ENCODE data around the gene IGF2BP2.

IGF2BP2 gene

DNA sequence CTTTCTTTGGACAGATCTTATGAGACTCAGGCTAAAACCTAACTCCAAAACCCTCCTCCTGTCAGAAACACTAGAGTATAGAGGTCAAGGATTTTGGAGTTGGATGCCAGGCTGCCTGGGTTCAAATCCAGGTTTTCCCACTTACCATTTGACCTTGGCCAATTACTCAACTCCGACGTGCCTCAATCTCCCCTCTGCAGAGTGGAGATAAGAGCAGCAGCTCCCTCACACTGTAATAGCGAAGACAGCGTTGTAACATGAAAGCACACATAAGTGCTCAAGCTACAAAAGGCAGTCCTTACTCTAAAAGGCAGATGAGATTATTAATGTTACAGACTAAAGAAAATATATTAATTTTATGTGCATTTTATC, 90.1 kb downstream of the IGF2BP2 start:
- no peak for DNase-seq (ENCODE audit: low read depth, low spot score)

- DNase-seq (ENCODE audit: low read depth, low spot score): peak; percentile 72
Observed at GRCh38 chr3:185733980-185734724, 90.7 kb downstream of the IGF2BP2 start.

DNA sequence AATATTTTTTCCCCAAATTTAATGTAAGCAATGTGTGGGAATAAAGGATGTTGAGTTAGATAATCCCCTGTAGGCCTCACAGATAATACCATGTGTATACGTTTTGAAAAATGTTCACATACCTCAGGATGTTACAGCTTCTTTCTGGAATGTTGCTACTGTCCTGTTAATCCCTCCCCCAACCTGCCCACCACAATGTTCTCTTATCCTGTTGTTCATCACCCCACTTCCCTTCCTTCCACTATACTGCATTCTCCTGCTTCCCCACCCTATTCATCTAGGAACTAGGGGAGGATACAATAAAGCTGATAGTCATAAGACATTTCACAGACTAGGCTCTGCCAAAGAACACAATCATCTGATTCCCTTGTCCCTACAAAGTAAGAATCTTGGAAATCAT, 92.1 kb downstream of the IGF2BP2 start:
- DNase-seq (ENCODE audit: low read depth, low spot score): no peak

DNA sequence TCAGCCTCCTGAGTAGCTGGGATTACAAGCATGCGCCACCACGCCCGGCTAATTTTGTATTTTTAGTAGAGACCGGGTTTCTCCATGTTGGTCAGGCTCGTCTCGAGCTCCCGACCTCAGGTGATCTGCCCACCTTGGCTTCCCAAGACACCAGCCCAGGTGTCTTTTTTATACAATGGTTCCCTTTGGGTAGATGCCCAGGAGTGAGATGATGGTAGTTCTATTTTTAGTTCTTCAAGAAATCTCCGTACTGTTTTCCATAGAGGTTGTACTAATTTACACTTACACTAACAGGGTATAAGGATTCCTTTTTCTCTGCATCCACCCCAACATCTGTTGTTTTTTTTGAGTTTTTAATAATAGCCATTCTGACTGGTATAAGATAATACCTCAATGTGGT, 94.3 kb downstream of the IGF2BP2 start:
- DNase-seq (ENCODE audit: low read depth, low spot score): no peak

DNA sequence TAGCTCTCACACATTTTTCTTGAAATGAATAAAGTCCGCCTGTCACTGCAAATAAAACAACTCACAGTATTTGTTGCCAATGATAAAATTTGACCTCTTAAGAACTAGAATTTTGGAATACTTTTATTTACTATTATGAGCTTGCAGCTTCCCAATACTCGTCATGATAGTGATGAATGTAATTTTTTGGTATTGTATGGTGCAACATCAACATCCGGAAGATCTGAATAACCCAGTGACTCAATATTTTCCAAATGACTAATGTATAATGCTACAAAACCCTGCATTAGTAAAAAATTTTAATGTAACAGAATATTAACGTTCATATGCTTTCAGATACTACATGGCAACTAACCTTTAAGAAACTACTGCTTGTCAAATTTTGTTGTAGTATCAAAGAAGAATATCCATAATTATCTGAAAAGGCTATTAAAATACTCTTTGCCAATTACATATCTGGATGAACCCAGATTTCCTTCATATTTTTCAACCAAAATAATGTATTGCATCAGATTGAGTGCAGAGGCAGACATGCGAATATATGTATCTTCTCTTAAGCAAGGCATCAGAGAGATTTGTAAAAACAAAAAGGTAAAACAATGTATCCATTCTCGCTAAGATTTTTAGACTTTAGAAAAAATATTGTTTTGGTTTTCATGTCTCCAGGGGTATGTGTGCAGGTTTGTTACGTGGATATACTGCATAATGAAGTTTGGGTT, 95.3 kb downstream of the IGF2BP2 start:
- no peak for DNase-seq (ENCODE audit: low read depth, low spot score)

DNA sequence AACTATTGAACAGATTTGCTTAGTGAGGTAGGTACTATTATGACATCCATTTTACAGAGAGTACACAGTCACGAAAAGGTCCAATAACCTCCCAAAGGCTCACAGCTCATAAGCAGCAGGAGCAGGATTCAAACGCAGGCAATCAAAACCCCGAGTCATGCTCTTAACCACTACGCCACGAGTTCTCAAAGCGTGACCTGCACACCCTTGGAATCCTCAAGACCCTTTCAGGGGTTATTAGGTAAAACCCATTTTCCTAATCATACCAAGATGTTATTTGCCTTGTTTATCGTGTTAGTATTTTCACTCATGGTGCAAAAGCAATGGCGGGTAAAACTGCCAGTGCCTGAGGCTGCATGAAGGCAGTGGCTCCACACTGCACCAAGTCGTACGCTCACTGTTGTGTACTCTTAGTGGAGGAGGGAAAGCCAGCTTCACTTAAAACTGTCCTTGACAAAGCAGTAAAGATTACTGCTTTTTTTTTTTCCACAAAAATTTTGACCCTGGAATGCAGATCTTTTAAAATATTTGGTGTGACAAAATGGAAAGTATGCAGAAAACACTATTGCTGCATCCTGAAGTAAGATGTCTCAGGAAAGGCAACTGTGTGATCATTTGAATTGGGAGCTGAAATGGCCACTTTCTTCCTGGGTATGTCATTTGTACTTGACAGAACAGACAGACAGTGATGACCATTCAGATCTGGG, 96.1 kb downstream of the IGF2BP2 start:
- no peak for DNase-seq (ENCODE audit: low read depth, low spot score)

GRCh38 chr3:185727873-185728272, 97.0 kb downstream of the IGF2BP2 start:
- DNase-seq (ENCODE audit: low read depth, low spot score): no peak

DNA sequence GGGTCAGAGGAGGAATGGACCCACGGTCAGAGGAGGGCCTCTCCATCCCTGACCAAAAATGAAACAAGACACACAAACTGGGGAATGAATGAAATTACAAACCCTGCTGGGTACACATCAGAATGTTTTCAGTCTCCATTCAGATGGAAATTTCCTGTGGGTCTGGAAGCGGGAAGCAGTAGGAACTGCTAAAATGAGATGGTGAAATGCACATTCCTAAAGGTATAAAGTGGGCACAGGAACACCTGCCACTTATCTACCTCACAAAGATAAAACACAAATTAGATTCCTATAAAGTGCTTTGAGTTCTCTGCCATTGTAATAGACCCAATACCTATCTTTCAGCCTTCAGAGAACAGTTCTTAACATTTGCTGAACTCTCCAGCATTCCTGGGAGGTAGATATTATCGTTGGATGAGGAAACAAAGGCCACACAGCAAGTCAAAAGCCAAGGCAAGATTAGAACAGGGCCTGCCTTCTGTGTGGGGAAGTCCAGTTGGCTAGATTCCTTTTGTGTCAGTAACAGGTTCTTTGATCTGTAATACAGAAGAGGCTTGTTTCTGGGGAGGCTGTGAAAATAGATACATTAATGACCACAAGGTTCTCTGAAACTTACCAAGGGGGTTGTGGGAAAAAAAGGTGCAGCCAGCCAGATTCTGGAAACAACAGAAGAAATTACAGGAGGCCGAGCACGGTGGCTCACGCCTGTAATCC, 98.4 kb downstream of the IGF2BP2 start:
- no peak for DNase-seq (ENCODE audit: low read depth, low spot score)

- no peak for DNase-seq (ENCODE audit: low read depth, low spot score)
Observed at GRCh38 chr3:185724761-185725160, 100.1 kb downstream of the IGF2BP2 start.

DNA sequence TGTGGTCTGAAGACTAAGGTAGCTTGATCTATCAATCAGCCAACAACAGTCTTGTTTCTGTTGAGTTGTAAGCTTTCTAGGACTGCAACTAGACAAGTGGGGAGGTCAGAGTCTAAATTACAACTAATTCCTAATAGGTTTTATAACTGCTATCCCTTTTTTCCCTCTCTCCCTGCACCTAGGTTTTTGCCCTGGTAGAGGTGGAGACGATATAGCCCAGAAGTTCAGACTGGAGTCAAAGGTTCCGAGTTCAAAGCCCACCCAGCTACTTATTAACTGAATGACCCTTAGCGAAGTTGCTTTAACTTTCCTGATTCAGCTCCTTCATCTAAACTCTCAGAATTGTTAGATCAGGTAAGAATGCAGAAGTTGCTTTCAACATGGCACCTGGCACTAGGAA, 100.6 kb downstream of the IGF2BP2 start:
- no peak for DNase-seq (ENCODE audit: low read depth, low spot score)

GRCh38 chr3:185722881-185723280, 102.0 kb downstream of the IGF2BP2 start:
- no peak for DNase-seq (ENCODE audit: low read depth, low spot score)

GRCh38 chr3:185721970-185722369, 102.9 kb downstream of the IGF2BP2 start:
- no peak for DNase-seq (ENCODE audit: low read depth, low spot score)

DNA sequence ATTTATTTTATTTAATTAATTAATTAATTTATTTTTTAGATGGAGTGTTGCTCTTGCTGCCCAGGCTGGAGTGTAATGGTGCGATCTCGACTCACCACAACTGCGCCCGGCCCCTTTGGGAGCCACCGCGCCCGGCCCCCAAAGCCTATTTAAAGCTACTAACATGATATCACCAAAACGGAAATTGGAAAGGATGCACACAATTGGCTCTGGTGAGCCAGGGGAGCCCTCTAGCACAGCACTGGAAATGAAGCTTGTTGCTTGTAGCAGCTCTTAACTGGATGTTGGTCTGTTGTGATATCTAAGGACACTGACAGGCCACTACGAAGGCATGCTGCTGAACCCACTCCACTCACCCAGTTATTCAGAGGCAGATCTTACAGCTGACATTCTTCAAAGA, 104.5 kb downstream of the IGF2BP2 start:
- DNase-seq (ENCODE audit: low read depth, low spot score): no peak

DNA sequence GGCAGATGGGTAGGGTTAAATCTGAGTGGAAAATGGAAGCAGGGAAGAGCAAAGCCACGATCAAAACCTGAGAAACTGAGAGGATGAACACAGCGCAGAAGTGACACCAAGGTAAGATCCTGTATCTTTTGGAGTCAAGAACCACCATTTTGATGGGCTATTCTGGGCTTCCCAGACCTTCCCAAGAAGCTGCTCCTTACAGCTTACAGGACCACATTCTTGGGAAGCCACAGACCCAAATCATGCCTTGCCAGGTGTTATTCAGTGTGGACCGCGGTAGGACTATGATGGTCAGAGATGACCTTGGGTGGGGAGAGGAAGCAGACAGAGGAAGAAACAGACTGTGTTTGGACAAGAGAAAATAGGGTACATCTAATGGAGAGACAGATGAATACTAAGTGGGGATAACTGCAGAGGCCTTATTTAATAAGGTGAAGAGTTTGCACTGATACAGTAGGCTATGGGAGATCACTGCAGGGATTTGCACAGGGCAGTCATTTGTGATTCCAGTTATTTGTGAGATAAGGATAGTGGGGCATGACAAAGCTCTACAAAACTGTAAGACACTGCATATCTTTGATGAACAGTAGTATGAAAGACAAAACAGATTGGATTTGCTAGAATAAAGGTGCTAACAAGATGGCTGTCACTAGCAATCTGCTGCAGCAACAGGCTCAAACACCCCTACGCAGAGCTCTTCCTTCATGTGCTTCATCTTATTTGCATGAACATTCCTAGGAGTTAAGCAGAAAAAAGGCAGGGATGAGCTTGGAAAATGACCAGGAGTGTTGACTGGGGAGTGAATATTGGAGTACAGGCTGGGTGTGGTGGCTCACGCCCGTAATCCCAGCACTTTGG, 105.9 kb downstream of the IGF2BP2 start:
- DNase-seq (ENCODE audit: low read depth, low spot score): no peak

GRCh38 chr3:185717627-185718402, 107.0 kb downstream of the IGF2BP2 start:
- DNase-seq (ENCODE audit: low read depth, low spot score): no peak

DNA sequence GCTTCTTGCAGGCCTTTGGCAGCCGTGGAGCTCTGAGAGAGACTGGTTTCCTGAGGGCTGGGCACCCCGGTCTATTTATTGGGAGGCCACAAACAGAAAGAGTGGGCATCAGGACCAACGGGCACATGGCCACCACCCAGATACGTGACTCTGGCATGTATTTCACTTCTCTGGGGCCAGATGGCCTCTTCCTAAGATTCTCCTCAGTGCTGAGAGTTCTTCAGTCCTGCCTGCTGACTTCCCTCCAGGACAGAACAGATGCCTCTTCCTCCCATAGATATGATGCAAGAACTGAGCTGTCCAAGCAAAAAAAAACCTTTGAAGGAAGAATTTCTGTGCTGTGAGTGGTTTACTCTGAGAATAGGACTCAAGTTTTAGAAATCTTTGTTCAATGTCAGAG, 107.7 kb downstream of the IGF2BP2 start:
- DNase-seq (ENCODE audit: low read depth, low spot score): no peak

DNA sequence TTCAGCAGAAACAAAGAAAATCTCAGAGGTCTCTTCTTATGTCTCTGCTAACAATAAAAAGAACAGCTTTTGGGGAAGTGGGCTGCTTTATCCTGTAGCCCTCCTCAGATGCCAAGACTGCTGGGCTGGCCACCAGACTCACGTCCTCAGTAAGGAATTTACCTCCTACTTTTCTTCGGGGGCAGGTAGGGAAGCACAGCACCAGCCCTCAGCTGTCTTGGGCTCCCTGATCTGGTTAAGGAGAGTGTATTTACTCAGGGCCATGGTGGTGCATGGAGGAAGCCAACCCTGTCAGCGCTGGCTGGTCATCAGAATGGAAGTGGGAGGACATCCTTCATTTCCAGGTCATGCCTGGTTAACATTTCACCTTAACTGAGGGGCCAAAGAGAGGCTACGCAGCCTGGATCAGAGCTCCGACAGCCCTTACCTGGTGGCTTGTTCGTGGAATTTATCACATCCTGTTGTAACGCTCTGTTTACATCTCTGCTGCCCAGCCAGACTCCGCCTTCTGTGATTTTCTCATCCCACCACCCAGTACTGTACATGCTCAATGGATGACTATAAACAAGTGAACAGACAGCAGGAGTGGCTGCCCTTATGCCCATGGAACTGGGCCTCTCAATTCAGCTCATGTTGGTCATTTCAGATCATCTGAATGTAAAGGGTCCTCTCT, 108.3 kb downstream of the IGF2BP2 start:
- no peak for DNase-seq (ENCODE audit: low read depth, low spot score)

- DNase-seq (ENCODE audit: low read depth, low spot score): peak; percentile 78
Observed at GRCh38 chr3:185715091-185715490, 109.8 kb downstream of the IGF2BP2 start.

- DNase-seq (ENCODE audit: low read depth, low spot score): no peak
Observed at GRCh38 chr3:185714085-185714484, 110.8 kb downstream of the IGF2BP2 start.

DNA sequence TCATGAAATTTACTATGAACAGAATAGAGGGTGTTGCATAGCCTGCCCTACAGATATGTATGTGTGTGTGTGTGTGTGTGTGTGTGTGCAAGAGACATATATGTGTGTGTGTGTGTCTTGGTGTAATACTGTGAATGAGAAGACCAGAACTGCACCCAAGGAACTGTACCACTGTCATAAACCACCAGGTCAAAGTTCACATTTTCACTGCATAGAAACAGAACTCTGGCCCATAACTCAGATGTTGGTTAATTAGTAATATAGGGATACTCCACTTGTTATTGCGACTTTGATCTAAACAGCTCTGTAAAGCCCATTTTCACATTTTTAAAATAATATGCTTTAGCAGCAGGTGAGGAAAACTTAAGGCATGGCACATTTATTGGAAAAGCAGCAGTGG, 111.8 kb downstream of the IGF2BP2 start:
- DNase-seq (ENCODE audit: low read depth, low spot score): no peak
